ENCODE results near the gene CNIH3.

DNA sequence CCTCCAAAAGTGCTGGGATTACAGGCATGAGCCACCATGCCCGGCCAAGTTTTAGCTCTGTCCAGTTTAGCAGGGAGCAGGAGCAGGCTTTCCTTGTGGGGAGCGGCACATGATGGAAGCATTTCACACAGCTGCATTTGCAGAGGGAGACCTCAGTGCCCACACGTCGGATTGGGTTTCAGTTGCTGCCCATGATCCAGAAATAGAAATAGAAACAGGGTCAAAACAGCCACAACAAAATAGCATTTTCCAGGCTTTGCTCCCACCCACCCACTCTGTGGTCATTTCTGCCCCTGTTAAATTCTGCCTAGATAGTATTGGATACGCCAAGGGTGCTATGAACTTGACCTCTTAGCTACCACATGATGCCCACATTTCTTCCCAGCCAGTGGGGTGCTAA lies 128.4 kb downstream of the CNIH3 start:
- TF ChIP-seq CTCF (IDR thresholded peaks at IDR 0.05) (no peak), POLR2A (IDR thresholded peaks at IDR 0.05) (no peak)
